Thyroid gland (tissue), 4 donors: ENCODE data around the gene RNF220. TPM values are rescaled to one million over a fixed set of nuclear protein-coding genes. Genes with fewer than 3 reads are reported as not detected.
"Not testable (repeated sequence)": the region's sequence is repeated elsewhere in the genome, so short reads cannot be mapped to it uniquely, and the experiment has no call there.

Experiments used
- DNase-seq, 2 donors: peaks; one replicate each; pipeline ENCODE4 v3.0.0-alpha.2; 2019
- H3K27ac ChIP-seq, 3 donors: fragments of 200-600 bp; sonication (generic); 1 replicate in 2 of 3; 2 replicates in 1 of 3; pipeline ENCODE4 v1.5.1; 2016 to 2019; ENCODE audit warnings: mild to moderate bottlenecking in 1 of 3, moderate library complexity in 1 of 3
- H3K27me3 ChIP-seq: fragments of 200-600 bp; sonication (generic); one replicate; pipeline ENCODE4 v1.5.1; 2019
- H3K36me3 ChIP-seq, 2 donors: fragments of 200-600 bp; sonication (generic); one replicate each; pipeline ENCODE4 v1.5.1; 2016 to 2019
- H3K4me1 ChIP-seq, 2 donors: fragments of 200-600 bp; sonication (generic); one replicate each; pipeline ENCODE4 v1.5.1; 2017 to 2019
- H3K4me3 ChIP-seq, 3 donors: fragments of 200-600 bp; sonication (generic); replicated peaks in 1 of 3; 1 replicate in 2 of 3; 2 replicates in 1 of 3; pipeline ENCODE4 v1.5.1; 2016; ENCODE audit warnings: mild to moderate bottlenecking in 1 of 3
- H3K9me3 ChIP-seq: fragments of 200-600 bp; sonication (generic); one replicate; pipeline ENCODE4 v1.5.1; 2017
- POLR2A ChIP-seq, 2 donors: fragments of 450-650 bp; IDR thresholded peaks; one replicate each; pipeline ENCODE4 v1.6.1; 2017; ENCODE audit warnings: antibody characterized with exemption in 2 of 2, mild to moderate bottlenecking in 2 of 2, moderate library complexity in 1 of 2
- WGBS, 2 donors: methylation state at CpG; one replicate each; pipeline ENCODE4 v1.1.5; 2017; 5-methylcytosine and 5-hydroxymethylcytosine counted together
- intact Hi-C: fragments of 100-400 bp; cut with DNase I; formaldehyde crosslinking; loops from one replicate; pipeline ENCODE4 v1.15.1; 2023
- total RNA-seq, 4 donors: library from RNA; depleted of rRNA; stranded (reverse); fragments of >200 nt; gene quantifications; one replicate each; pipeline ENCODE4 v1.2.3, GENCODE V29; 2016
- TF ChIP-seq, protein P1 (sequence below), 6 experiments: fragments of 200-600 bp in 3 of 6; fragments of 450-650 bp in 3 of 6; sonication (generic) in 3 of 6; IDR thresholded peaks; one replicate each; pipeline ENCODE4 v1.5.1; 2016 to 2019; ENCODE audit warnings: antibody characterized with exemption in 6 of 6, mild to moderate bottlenecking in 2 of 6, inconsistent platforms in 1 of 6, moderate library complexity in 1 of 6

RNF220 gene
- total RNA-seq, 4 donors from 2014 or later: 88.7 to 117 (median 102) TPM

- DNase-seq: no peak
- no peak overlapping the region for H3K4me3 ChIP-seq
- H3K27ac ChIP-seq: no peak overlapping the region
- H3K36me3 ChIP-seq: no peaks in the 10 kb centered on the region
- no peaks in the 10 kb centered on the region for H3K9me3 ChIP-seq
- no peaks in the 10 kb centered on the region for H3K27me3 ChIP-seq
- intact Hi-C loops: no loop called here
- no peaks in the 10 kb centered on the region for H3K4me1 ChIP-seq
- WGBS, 2 donors: 72 to 74% methylated on average over 13 of the region's 13 CpGs
- TF ChIP-seq POLR2A (IDR thresholded peaks at IDR 0.05): no peak
- TF ChIP-seq, protein P1, sequence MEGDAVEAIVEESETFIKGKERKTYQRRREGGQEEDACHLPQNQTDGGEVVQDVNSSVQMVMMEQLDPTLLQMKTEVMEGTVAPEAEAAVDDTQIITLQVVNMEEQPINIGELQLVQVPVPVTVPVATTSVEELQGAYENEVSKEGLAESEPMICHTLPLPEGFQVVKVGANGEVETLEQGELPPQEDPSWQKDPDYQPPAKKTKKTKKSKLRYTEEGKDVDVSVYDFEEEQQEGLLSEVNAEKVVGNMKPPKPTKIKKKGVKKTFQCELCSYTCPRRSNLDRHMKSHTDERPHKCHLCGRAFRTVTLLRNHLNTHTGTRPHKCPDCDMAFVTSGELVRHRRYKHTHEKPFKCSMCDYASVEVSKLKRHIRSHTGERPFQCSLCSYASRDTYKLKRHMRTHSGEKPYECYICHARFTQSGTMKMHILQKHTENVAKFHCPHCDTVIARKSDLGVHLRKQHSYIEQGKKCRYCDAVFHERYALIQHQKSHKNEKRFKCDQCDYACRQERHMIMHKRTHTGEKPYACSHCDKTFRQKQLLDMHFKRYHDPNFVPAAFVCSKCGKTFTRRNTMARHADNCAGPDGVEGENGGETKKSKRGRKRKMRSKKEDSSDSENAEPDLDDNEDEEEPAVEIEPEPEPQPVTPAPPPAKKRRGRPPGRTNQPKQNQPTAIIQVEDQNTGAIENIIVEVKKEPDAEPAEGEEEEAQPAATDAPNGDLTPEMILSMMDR (IDR thresholded peaks at IDR 0.05): no peak
Measured at GRCh38 chr1:44559330-44559729, 154.3 kb downstream of the RNF220 start.

DNA sequence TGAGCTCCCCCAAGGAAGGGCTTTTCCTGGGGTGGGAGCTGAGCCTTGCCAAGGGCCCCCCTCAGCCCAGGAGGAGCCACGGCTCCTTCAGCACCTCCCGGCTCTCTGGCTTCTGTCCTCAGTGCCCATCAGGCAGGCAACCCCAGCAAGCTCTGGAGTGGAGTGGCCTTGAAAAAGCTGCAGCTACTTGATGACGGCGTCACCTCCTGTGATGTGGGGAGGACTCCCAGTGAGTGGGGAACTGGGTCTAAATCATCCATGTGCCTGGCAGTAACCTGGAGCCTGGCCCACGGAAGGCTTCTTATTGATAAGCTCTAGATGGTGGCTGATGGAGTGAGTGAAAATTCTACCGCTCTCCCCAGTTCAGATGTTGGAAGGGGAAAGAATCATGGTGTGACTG, 154.9 kb downstream of the RNF220 start:
- 36 to 45% methylated on average over 4 to 6 of the region's 6 CpGs for WGBS, 2 donors
- Histone ChIP-seq H3K27ac (no peak overlapping the region), H3K27me3 (no peaks in the 10 kb centered on the region), H3K4me3 (no peak overlapping the region), H3K9me3 (no peaks in the 10 kb centered on the region), H3K4me1 (no peaks in the 10 kb centered on the region), H3K36me3 (no peaks in the 10 kb centered on the region)
- intact Hi-C loops: no loop called here
- TF ChIP-seq, protein P1 (IDR thresholded peaks at IDR 0.05): no peak
- no peak for TF ChIP-seq POLR2A (IDR thresholded peaks at IDR 0.05)
- peak in 1 of 2 donors; percentile 3 for DNase-seq

DNA sequence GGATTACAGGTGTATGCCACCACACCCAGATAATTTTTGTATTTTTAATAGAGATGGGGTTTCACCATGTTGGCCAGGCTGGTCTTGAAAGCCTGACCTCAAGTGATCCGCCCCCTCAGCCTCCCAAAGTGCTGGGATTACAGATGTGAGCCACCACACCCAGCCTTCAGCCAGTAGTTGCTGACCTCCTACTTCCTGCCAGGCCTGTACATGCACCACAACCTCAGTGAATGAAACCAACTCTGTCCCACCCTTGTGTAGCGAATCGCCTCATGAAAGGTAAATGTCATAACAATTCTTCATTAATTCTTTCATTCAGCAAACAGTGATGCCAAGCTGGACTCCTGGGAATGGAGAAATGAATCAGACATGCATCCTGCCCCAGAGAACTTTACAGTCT, 155.6 kb downstream of the RNF220 start:
- H3K4me3 ChIP-seq, H3K36me3 ChIP-seq, DNase-seq, intact Hi-C loops, H3K9me3 ChIP-seq, H3K4me1 ChIP-seq, H3K27ac ChIP-seq, H3K27me3 ChIP-seq: not testable (repeated sequence)
- 76 to 94% methylated on average over 3 of the region's 3 CpGs for WGBS, 2 donors

GRCh38 chr1:44565259-44565750, 160.2 kb downstream of the RNF220 start:
- Histone ChIP-seq H3K27ac (no peak overlapping the region), H3K4me1 (no peaks in the 10 kb centered on the region), H3K36me3 (no peaks in the 10 kb centered on the region), H3K27me3 (no peaks in the 10 kb centered on the region), H3K9me3 (no peaks in the 10 kb centered on the region), H3K4me3 (no peak overlapping the region)
- no peak for DNase-seq
- 61 to 70% methylated on average over 4 of the region's 5 CpGs for WGBS, 2 donors
- TF ChIP-seq, protein P1 (IDR thresholded peaks at IDR 0.05): no peak
- no peak for TF ChIP-seq POLR2A (IDR thresholded peaks at IDR 0.05)
- intact Hi-C loops: no loop called here

DNA sequence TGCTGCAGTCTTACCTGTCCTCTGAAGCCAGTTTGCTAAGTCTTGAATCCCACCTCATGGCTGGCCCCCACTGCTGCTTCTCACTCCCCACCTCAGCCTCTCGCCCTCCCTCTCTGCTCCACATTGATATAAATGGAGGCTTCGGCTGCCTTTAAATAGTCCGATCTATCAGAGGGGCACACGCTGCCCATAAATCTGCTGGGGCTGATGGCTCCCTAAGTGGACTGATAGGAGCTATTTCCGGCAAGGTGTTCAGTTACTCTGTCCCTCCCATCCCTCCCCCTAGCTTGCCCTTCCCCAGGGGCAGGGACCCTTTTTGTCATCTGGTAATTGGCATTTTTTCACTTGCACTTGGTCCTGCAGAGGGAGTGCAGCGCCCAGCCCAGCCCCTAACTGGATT, 160.8 kb downstream of the RNF220 start:
- no peak overlapping the region for H3K4me3 ChIP-seq
- no peaks in the 10 kb centered on the region for H3K9me3 ChIP-seq
- no peaks in the 10 kb centered on the region for H3K4me1 ChIP-seq
- DNase-seq: no peak
- WGBS, 2 donors: 86 to 92% methylated on average over 6 of the region's 6 CpGs
- H3K27me3 ChIP-seq: no peaks in the 10 kb centered on the region
- TF ChIP-seq, protein P1 (IDR thresholded peaks at IDR 0.05): no peak
- TF ChIP-seq POLR2A (IDR thresholded peaks at IDR 0.05): no peak
- intact Hi-C loops: no loop called here
- H3K36me3 ChIP-seq: no peaks in the 10 kb centered on the region
- no peak overlapping the region for H3K27ac ChIP-seq
